ENCODE measurements around the gene ADORA2A.

Gene ADORA2A

GRCh38 chr22:24444729-24445466 is 17.5 kb downstream of the ADORA2A start:
- Histone ChIP-seq H3K36me3 (ENCODE audit: control insufficient read depth in 1 of 2, insufficient read depth in 2 of 2, low read length in 2 of 2) (no peaks in the 10 kb centered on the region), H3K9me3 (ENCODE audit: control insufficient read depth in 1 of 2, low read length in 2 of 2) (no peaks in the 10 kb centered on the region), H3K27ac (ENCODE audit: low read length) (no peak overlapping the region), H3K4me1 (ENCODE audit: control insufficient read depth in 1 of 2, insufficient read depth in 2 of 2, low read length in 2 of 2) (no peaks in the 10 kb centered on the region), H3K4me3 (ENCODE audit: low read depth in 1 of 2, low read length in 2 of 2) (no peak overlapping the region), H3K27me3 (ENCODE audit: low read depth, low read length) (no peaks in the 10 kb centered on the region)

- Histone ChIP-seq H3K27me3 (ENCODE audit: low read depth, low read length) (no peaks in the 10 kb centered on the region), H3K4me3 (ENCODE audit: low read depth in 1 of 2, low read length in 2 of 2) (no peak overlapping the region), H3K9me3 (ENCODE audit: control insufficient read depth in 1 of 2, low read length in 2 of 2) (no peaks in the 10 kb centered on the region), H3K4me1 (ENCODE audit: control insufficient read depth in 1 of 2, insufficient read depth in 2 of 2, low read length in 2 of 2) (no peaks in the 10 kb centered on the region), H3K27ac (ENCODE audit: low read length) (no peak overlapping the region), H3K36me3 (ENCODE audit: control insufficient read depth in 1 of 2, insufficient read depth in 2 of 2, low read length in 2 of 2) (no peaks in the 10 kb centered on the region)
These were observed 18.3 kb downstream of the ADORA2A start for GRCh38 chr22:24445481-24446259.

- no peaks in the 10 kb centered on the region for H3K9me3 ChIP-seq (ENCODE audit: control insufficient read depth in 1 of 2, low read length in 2 of 2)
- no peaks in the 10 kb centered on the region for H3K36me3 ChIP-seq (ENCODE audit: control insufficient read depth in 1 of 2, insufficient read depth in 2 of 2, low read length in 2 of 2)
- H3K4me1 ChIP-seq (ENCODE audit: control insufficient read depth in 1 of 2, insufficient read depth in 2 of 2, low read length in 2 of 2): no peaks in the 10 kb centered on the region
- no peak overlapping the region for H3K4me3 ChIP-seq (ENCODE audit: low read depth in 1 of 2, low read length in 2 of 2)
- H3K27ac ChIP-seq (ENCODE audit: low read length): no peak overlapping the region
- no peaks in the 10 kb centered on the region for H3K27me3 ChIP-seq (ENCODE audit: low read depth, low read length)
These were observed 18.8 kb downstream of the ADORA2A start for GRCh38 chr22:24446260-24446611.

GRCh38 chr22:24450610-24451009 is 23.2 kb downstream of the ADORA2A start:
- H3K4me1 ChIP-seq (ENCODE audit: control insufficient read depth in 1 of 2, insufficient read depth in 2 of 2, low read length in 2 of 2): peaks cover 0 to 6% of the 10 kb centered on the region in 2 donors
- H3K36me3 ChIP-seq (ENCODE audit: control insufficient read depth in 1 of 2, insufficient read depth in 2 of 2, low read length in 2 of 2): no peaks in the 10 kb centered on the region
- no peaks in the 10 kb centered on the region for H3K9me3 ChIP-seq (ENCODE audit: control insufficient read depth in 1 of 2, low read length in 2 of 2)
- H3K27ac ChIP-seq (ENCODE audit: low read length): no peak overlapping the region
- H3K4me3 ChIP-seq (ENCODE audit: low read depth in 1 of 2, low read length in 2 of 2): no peak overlapping the region
- no peaks in the 10 kb centered on the region for H3K27me3 ChIP-seq (ENCODE audit: low read depth, low read length)

- Histone ChIP-seq H3K9me3 (ENCODE audit: control insufficient read depth in 1 of 2, low read length in 2 of 2) (no peaks in the 10 kb centered on the region), H3K4me3 (ENCODE audit: low read depth in 1 of 2, low read length in 2 of 2) (no peak overlapping the region), H3K27ac (ENCODE audit: low read length) (no peak overlapping the region), H3K36me3 (ENCODE audit: control insufficient read depth in 1 of 2, insufficient read depth in 2 of 2, low read length in 2 of 2) (no peaks in the 10 kb centered on the region), H3K4me1 (ENCODE audit: control insufficient read depth in 1 of 2, insufficient read depth in 2 of 2, low read length in 2 of 2) (peaks cover 0 to 8% of the 10 kb centered on the region in 2 donors), H3K27me3 (ENCODE audit: low read depth, low read length) (no peaks in the 10 kb centered on the region)
These were observed 23.8 kb downstream of the ADORA2A start for GRCh38 chr22:24451162-24451561.

- no peak overlapping the region for H3K27ac ChIP-seq (ENCODE audit: low read length)
- H3K9me3 ChIP-seq (ENCODE audit: control insufficient read depth in 1 of 2, low read length in 2 of 2): no peaks in the 10 kb centered on the region
- no peaks in the 10 kb centered on the region for H3K36me3 ChIP-seq (ENCODE audit: control insufficient read depth in 1 of 2, insufficient read depth in 2 of 2, low read length in 2 of 2)
- H3K4me1 ChIP-seq (ENCODE audit: control insufficient read depth in 1 of 2, insufficient read depth in 2 of 2, low read length in 2 of 2): peaks cover 0 to 8% of the 10 kb centered on the region in 2 donors
- H3K27me3 ChIP-seq (ENCODE audit: low read depth, low read length): no peaks in the 10 kb centered on the region
- no peak overlapping the region for H3K4me3 ChIP-seq (ENCODE audit: low read depth in 1 of 2, low read length in 2 of 2)
These were observed 26.5 kb downstream of the ADORA2A start for GRCh38 chr22:24453853-24454252.

- Histone ChIP-seq H3K4me3 (ENCODE audit: low read depth in 1 of 2, low read length in 2 of 2) (no peak overlapping the region), H3K27me3 (ENCODE audit: low read depth, low read length) (no peaks in the 10 kb centered on the region), H3K27ac (ENCODE audit: low read length) (no peak overlapping the region), H3K9me3 (ENCODE audit: control insufficient read depth in 1 of 2, low read length in 2 of 2) (no peaks in the 10 kb centered on the region), H3K36me3 (ENCODE audit: control insufficient read depth in 1 of 2, insufficient read depth in 2 of 2, low read length in 2 of 2) (no peaks in the 10 kb centered on the region), H3K4me1 (ENCODE audit: control insufficient read depth in 1 of 2, insufficient read depth in 2 of 2, low read length in 2 of 2) (peaks cover 0 to 12% of the 10 kb centered on the region in 2 donors)
These were observed 27.6 kb downstream of the ADORA2A start for GRCh38 chr22:24455039-24455438.

GRCh38 chr22:24455751-24456426 is 28.5 kb downstream of the ADORA2A start:
- peaks cover 4 to 16% of the 10 kb centered on the region in 2 donors for H3K4me1 ChIP-seq (ENCODE audit: control insufficient read depth in 1 of 2, insufficient read depth in 2 of 2, low read length in 2 of 2)
- no peak overlapping the region for H3K27ac ChIP-seq (ENCODE audit: low read length)
- H3K36me3 ChIP-seq (ENCODE audit: control insufficient read depth in 1 of 2, insufficient read depth in 2 of 2, low read length in 2 of 2): no peaks in the 10 kb centered on the region
- no peaks in the 10 kb centered on the region for H3K9me3 ChIP-seq (ENCODE audit: control insufficient read depth in 1 of 2, low read length in 2 of 2)
- no peak overlapping the region for H3K4me3 ChIP-seq (ENCODE audit: low read depth in 1 of 2, low read length in 2 of 2)
- no peaks in the 10 kb centered on the region for H3K27me3 ChIP-seq (ENCODE audit: low read depth, low read length)

GRCh38 chr22:24457894-24458420 is 30.6 kb downstream of the ADORA2A start:
- Histone ChIP-seq H3K4me3 (ENCODE audit: low read depth in 1 of 2, low read length in 2 of 2) (no peak overlapping the region), H3K36me3 (ENCODE audit: control insufficient read depth in 1 of 2, insufficient read depth in 2 of 2, low read length in 2 of 2) (no peaks in the 10 kb centered on the region), H3K27ac (ENCODE audit: low read length) (no peak overlapping the region)

GRCh38 chr22:24459911-24460310 is 32.5 kb downstream of the ADORA2A start:
- Histone ChIP-seq H3K27ac (ENCODE audit: low read length) (no peak overlapping the region), H3K4me1 (ENCODE audit: control insufficient read depth in 1 of 2, insufficient read depth in 2 of 2, low read length in 2 of 2) (peaks cover 4 to 16% of the 10 kb centered on the region in 2 donors), H3K9me3 (ENCODE audit: control insufficient read depth in 1 of 2, low read length in 2 of 2) (no peaks in the 10 kb centered on the region), H3K4me3 (ENCODE audit: low read depth in 1 of 2, low read length in 2 of 2) (no peak overlapping the region), H3K36me3 (ENCODE audit: control insufficient read depth in 1 of 2, insufficient read depth in 2 of 2, low read length in 2 of 2) (no peaks in the 10 kb centered on the region), H3K27me3 (ENCODE audit: low read depth, low read length) (no peaks in the 10 kb centered on the region)

More at GRCh38 chr22:24457894-24458420, 30.6 kb downstream of the ADORA2A start:
- Histone ChIP-seq H3K27me3 (ENCODE audit: low read depth, low read length) (no peaks in the 10 kb centered on the region), H3K4me1 (ENCODE audit: control insufficient read depth in 1 of 2, insufficient read depth in 2 of 2, low read length in 2 of 2) (peaks cover 4 to 16% of the 10 kb centered on the region in 2 donors), H3K9me3 (ENCODE audit: control insufficient read depth in 1 of 2, low read length in 2 of 2) (no peaks in the 10 kb centered on the region)

GRCh38 chr22:24460418-24461089 is 33.2 kb downstream of the ADORA2A start:
- H3K27ac ChIP-seq (ENCODE audit: low read length): no peak overlapping the region
- no peaks in the 10 kb centered on the region for H3K27me3 ChIP-seq (ENCODE audit: low read depth, low read length)

More at GRCh38 chr22:24460418-24461089, 33.2 kb downstream of the ADORA2A start:
- H3K4me1 ChIP-seq (ENCODE audit: control insufficient read depth in 1 of 2, insufficient read depth in 2 of 2, low read length in 2 of 2): peaks cover 4 to 11% of the 10 kb centered on the region in 2 donors
- H3K36me3 ChIP-seq (ENCODE audit: control insufficient read depth in 1 of 2, insufficient read depth in 2 of 2, low read length in 2 of 2): no peaks in the 10 kb centered on the region
- H3K9me3 ChIP-seq (ENCODE audit: control insufficient read depth in 1 of 2, low read length in 2 of 2): no peaks in the 10 kb centered on the region
- peak overlapping the region; percentile 10 to 19 for H3K4me3 ChIP-seq (ENCODE audit: low read depth in 1 of 2, low read length in 2 of 2)
